Loucy (cell line): Measurements from ENCODE around the gene PSORS1C1.

Experiments used
- H2AFZ ChIP-seq: fragments of 200-600 bp; sonication (generic); 2 replicates; pipeline ENCODE4 v1.6.0; 2016; ENCODE audit warnings: antibody characterized with exemption, mild to moderate bottlenecking, low read length, moderate library complexity
- H3F3A ChIP-seq: fragments of 200-600 bp; 2 replicates; pipeline ENCODE4 v1.6.0; 2016; ENCODE audit warnings: antibody characterized with exemption, low read depth, mild to moderate bottlenecking
- H3K27me3 ChIP-seq: fragments of 200-600 bp; sonication (generic); 2 replicates; pipeline ENCODE4 v1.6.1; 2014; ENCODE audit warnings: low read length, mild to moderate bottlenecking; ENCODE audit not compliant: insufficient read depth, poor library complexity, severe bottlenecking
- H3K36me3 ChIP-seq: fragments of 200-600 bp; sonication (generic); 2 replicates; pipeline ENCODE4 v1.6.1; 2016; ENCODE audit warnings: low read length; ENCODE audit not compliant: insufficient read depth
- H3K4me1 ChIP-seq: fragments of 200-600 bp; sonication (generic); 2 replicates; pipeline ENCODE4 v1.5.1; 2014; ENCODE audit warnings: low read length, mild to moderate bottlenecking; ENCODE audit not compliant: insufficient read depth, poor library complexity, severe bottlenecking
- H3K4me2 ChIP-seq: fragments of 200-600 bp; sonication (generic); 2 replicates; pipeline ENCODE4 v1.6.0; 2014; ENCODE audit warnings: antibody characterized with exemption, low read length, low read depth, mild to moderate bottlenecking; ENCODE audit not compliant: poor library complexity, severe bottlenecking
- H3K4me3 ChIP-seq: fragments of 200-600 bp; sonication (generic); 2 replicates; pipeline ENCODE4 v1.5.1; 2014; ENCODE audit warnings: low read length, mild to moderate bottlenecking, mixed read lengths; ENCODE audit not compliant: poor library complexity, severe bottlenecking
- H3K79me2 ChIP-seq: fragments of 200-600 bp; sonication (generic); 2 replicates; pipeline ENCODE4 v1.6.1; 2014; ENCODE audit warnings: low read length; ENCODE audit not compliant: insufficient read depth
- H3K9ac ChIP-seq: fragments of 200-600 bp; sonication (generic); 2 replicates; pipeline ENCODE4 v1.6.0; 2014; ENCODE audit warnings: mild to moderate bottlenecking, low read depth, low read length, moderate library complexity; ENCODE audit not compliant: poor library complexity, severe bottlenecking
- H3K9me2 ChIP-seq: fragments of 200-600 bp; sonication (generic); replicated peaks from 2 replicates; pipeline ENCODE4 v1.6.1; 2016; ENCODE audit warnings: low read depth, low read length, mixed read lengths
- H3K9me3 ChIP-seq: fragments of 200-600 bp; sonication (generic); 2 replicates; pipeline ENCODE4 v1.6.1; 2014; ENCODE audit warnings: mild to moderate bottlenecking, antibody characterized with exemption, low read length, low read depth; ENCODE audit not compliant: insufficient read depth
- H4K20me1 ChIP-seq: fragments of 200-600 bp; sonication (generic); 2 replicates; pipeline ENCODE4 v1.6.0; 2014; ENCODE audit warnings: antibody characterized with exemption, low read length, mild to moderate bottlenecking; ENCODE audit not compliant: insufficient read depth, poor library complexity, severe bottlenecking
- EZH2phosphoT487 ChIP-seq: fragments of 200-600 bp; IDR thresholded peaks from 2 replicates; pipeline ENCODE4 v1.6.1; 2018; ENCODE audit warnings: antibody characterized with exemption, mild to moderate bottlenecking, moderate library complexity, borderline replicate concordance
- TF ChIP-seq, protein P1 (sequence below): fragments of 200-600 bp; sonication (generic); conservative IDR thresholded peaks from 2 replicates; pipeline ENCODE4 v1.5.1; 2014; ENCODE audit warnings: mild to moderate bottlenecking, antibody characterized with exemption, low read length

PSORS1C1 gene

DNA sequence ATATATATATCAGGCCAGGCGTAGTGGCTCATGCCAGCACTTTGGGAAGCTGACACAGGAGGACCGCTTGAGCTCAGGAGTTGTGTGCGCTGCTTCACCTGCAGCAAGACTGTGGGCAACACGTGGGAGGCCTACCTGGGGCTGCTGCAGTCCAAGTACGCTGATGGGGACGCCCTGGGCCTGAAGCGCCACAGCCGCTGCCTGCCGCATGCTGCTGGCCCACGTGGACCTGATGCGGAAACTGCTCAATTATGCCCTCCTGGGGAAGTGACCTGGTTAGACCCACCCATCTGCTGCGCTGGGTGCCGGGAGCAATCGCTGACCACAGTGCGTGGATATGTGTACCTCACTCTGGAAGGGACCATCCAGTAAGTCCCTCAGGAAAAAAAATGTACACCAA lies 26.0 kb downstream of the PSORS1C1 start:
- H3K4me3 ChIP-seq, result no peak overlapping the region
- no peaks in the 10 kb centered on the region for H3K9me3 ChIP-seq
- no peak overlapping the region for H2AFZ ChIP-seq
- no peak overlapping the region for H3K4me2 ChIP-seq
- TF ChIP-seq, protein P1, sequence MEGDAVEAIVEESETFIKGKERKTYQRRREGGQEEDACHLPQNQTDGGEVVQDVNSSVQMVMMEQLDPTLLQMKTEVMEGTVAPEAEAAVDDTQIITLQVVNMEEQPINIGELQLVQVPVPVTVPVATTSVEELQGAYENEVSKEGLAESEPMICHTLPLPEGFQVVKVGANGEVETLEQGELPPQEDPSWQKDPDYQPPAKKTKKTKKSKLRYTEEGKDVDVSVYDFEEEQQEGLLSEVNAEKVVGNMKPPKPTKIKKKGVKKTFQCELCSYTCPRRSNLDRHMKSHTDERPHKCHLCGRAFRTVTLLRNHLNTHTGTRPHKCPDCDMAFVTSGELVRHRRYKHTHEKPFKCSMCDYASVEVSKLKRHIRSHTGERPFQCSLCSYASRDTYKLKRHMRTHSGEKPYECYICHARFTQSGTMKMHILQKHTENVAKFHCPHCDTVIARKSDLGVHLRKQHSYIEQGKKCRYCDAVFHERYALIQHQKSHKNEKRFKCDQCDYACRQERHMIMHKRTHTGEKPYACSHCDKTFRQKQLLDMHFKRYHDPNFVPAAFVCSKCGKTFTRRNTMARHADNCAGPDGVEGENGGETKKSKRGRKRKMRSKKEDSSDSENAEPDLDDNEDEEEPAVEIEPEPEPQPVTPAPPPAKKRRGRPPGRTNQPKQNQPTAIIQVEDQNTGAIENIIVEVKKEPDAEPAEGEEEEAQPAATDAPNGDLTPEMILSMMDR, result no peak
- no peak for TF ChIP-seq EZH2phosphoT487
- H3K9me2 ChIP-seq, result no peaks in the 10 kb centered on the region
- no peaks in the 10 kb centered on the region for H3K27me3 ChIP-seq
- H4K20me1 ChIP-seq, result no peaks in the 10 kb centered on the region
- no peaks in the 10 kb centered on the region for H3K79me2 ChIP-seq
- no peaks in the 10 kb centered on the region for H3F3A ChIP-seq
- H3K9ac ChIP-seq, result no peak overlapping the region
- no peaks in the 10 kb centered on the region for H3K36me3 ChIP-seq
- peaks cover 3% of the 10 kb centered on the region for H3K4me1 ChIP-seq

DNA sequence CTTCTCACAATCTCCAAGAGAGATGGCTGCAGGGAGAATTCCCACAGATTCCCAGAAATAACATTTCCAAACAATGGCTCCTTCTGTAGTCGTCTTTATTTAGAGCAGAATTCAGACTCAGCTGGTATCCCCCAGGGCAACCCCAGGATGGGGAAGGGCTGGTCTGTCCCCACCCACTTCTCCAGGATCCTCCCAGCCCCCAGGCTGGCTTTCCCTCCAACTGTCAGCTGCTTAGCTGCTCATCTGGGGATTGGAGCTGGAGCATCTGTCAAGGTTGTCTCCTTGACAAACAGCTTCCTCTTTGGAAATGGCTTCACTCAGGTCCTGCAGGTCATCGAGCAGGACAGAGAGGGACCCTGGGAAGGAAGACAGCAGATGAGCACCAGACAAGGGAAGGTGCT lies 27.8 kb downstream of the PSORS1C1 start:
- no peaks in the 10 kb centered on the region for H3K36me3 ChIP-seq
- H3K9me2 ChIP-seq, result no peaks in the 10 kb centered on the region
- no peaks in the 10 kb centered on the region for H3F3A ChIP-seq
- H3K27me3 ChIP-seq, result no peaks in the 10 kb centered on the region
- no peak overlapping the region for H2AFZ ChIP-seq
- H4K20me1 ChIP-seq, result no peaks in the 10 kb centered on the region
- H3K4me3 ChIP-seq, result no peak overlapping the region
- no peak overlapping the region for H3K4me2 ChIP-seq
- no peak for TF ChIP-seq EZH2phosphoT487
- TF ChIP-seq, protein P1, result no peak
- H3K9me3 ChIP-seq, result no peaks in the 10 kb centered on the region
- H3K9ac ChIP-seq, result no peak overlapping the region
- H3K4me1 ChIP-seq, result peaks cover 3% of the 10 kb centered on the region
- H3K79me2 ChIP-seq, result no peaks in the 10 kb centered on the region

DNA sequence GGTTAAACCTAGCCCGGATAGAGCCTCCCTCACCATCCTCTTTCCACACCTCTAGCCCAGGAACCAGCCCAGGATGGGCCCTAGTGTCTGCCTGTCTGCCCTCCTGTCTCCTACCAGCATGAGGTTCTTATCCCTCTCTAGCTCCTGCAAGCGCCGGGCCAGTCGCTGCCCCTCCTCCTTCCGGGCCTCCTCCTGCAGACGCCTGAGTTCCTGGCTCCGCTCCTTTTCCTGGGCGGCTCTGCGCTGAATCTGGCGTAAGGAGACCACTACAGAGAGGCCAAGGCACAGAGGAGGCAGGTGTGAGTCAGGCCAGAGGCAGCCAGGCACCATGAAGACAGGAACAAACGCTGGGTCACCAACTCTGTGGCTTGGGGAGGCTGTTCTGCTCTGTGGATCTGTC lies 28.5 kb downstream of the PSORS1C1 start:
- Histone ChIP-seq H3K27me3 (no peaks in the 10 kb centered on the region), H3K9me2 (no peaks in the 10 kb centered on the region), H3K9ac (no peak overlapping the region), H4K20me1 (no peaks in the 10 kb centered on the region), H3K9me3 (no peaks in the 10 kb centered on the region), H2AFZ (no peak overlapping the region), H3K4me3 (no peak overlapping the region), H3K79me2 (no peaks in the 10 kb centered on the region), H3K36me3 (no peaks in the 10 kb centered on the region), H3F3A (no peaks in the 10 kb centered on the region), H3K4me2 (no peak overlapping the region), H3K4me1 (no peaks in the 10 kb centered on the region)
- TF ChIP-seq, protein P1, result no peak
- TF ChIP-seq EZH2phosphoT487, result no peak
